Activated naive CD8-positive, alpha-beta T cell treated with anti-CD3 and anti-CD28 coated beads for 36 hours (primary cell): ENCODE measurements around the gene CA5A. TPM values are rescaled to one million over a fixed set of nuclear protein-coding genes. Genes with fewer than 3 reads are reported as not detected.
"Not testable (repeated sequence)": the region's sequence is repeated elsewhere in the genome, so short reads cannot be mapped to it uniquely, and the experiment has no call there.

ENCODE experiments used
- DNase-seq: peaks from one replicate; pipeline ENCODE4 v3.0.0; 2021
- H3K27ac Mint-ChIP-seq: one replicate; pipeline ENCODE4 v1.8.0; 2022; ENCODE audit warnings: mild to moderate bottlenecking, moderate library complexity, mixed read lengths
- H3K27me3 Mint-ChIP-seq: one replicate; pipeline ENCODE4 v1.8.0; 2022; ENCODE audit warnings: mild to moderate bottlenecking, mixed read lengths
- H3K36me3 Mint-ChIP-seq: one replicate; pipeline ENCODE4 v1.8.0; 2021; ENCODE audit warnings: mild to moderate bottlenecking, mixed read lengths
- H3K4me1 Mint-ChIP-seq: one replicate; pipeline ENCODE4 v1.8.0; 2021; ENCODE audit warnings: mixed read lengths
- H3K4me3 Mint-ChIP-seq: one replicate; pipeline ENCODE4 v1.8.0; 2022; ENCODE audit warnings: mild to moderate bottlenecking, moderate library complexity, mixed read lengths
- H3K9me3 Mint-ChIP-seq: one replicate; pipeline ENCODE4 v1.8.0; 2022; ENCODE audit warnings: mixed read lengths
- total RNA-seq, 2 experiments: library from RNA; stranded (reverse); gene quantifications; one replicate each; pipeline ENCODE4 v1.2.3, GENCODE V29; 2021

CA5A gene
- total RNA-seq, 2 experiments from 2014 or later: not detected

GRCh38 chr16:87946596-87947347 is 10.4 kb upstream of the CA5A start:
- no peak overlapping the region for H3K27ac Mint-ChIP-seq

DNA sequence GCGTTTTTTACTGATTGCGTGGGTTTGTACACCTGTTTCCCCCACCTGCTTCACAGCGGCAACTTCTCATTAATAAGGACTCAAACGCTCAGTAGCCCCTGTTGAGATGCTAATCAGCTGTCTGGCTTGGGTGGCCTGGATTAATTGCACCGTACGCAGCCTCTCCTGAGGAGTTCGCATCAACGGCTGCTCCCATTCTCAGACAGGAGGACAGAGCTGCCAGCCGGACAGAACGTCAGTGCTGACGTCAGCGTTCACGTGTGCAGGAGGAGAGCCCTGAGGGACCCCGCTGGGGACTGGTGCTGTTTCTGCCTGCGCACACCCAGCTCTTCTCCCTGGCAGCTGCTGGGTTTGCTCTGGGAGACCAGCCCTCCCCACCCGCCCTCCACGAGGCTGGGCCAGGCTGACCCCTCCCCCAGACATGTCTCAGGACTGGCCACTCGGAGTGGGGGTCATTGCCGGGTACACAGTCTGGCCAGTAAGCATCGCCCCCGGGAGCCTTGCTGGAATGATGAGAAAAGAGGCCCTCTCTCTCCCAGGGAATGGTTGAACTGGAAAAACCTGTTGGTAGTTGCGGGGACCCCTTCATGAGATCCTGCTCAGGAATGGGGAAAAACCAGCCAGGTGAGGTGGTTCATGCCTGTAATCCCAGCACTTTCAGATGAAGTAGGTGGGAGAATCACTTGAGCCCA is 9.2 kb upstream of the CA5A start:
- no peaks in the 10 kb centered on the region for H3K9me3 Mint-ChIP-seq
- peaks cover 19% of the 10 kb centered on the region for H3K4me1 Mint-ChIP-seq
- peak overlapping the region; percentile 59 for H3K4me3 Mint-ChIP-seq
- no peaks in the 10 kb centered on the region for H3K36me3 Mint-ChIP-seq
- peak overlapping the region; percentile 29 for H3K27ac Mint-ChIP-seq
- H3K27me3 Mint-ChIP-seq: peaks cover 3% of the 10 kb centered on the region
- DNase-seq: peak; percentile 48

More at GRCh38 chr16:87946596-87947347, 10.4 kb upstream of the CA5A start:
- DNase-seq: no peak
- peaks cover 21% of the 10 kb centered on the region for H3K4me1 Mint-ChIP-seq
- peaks cover 3% of the 10 kb centered on the region for H3K27me3 Mint-ChIP-seq
- H3K9me3 Mint-ChIP-seq: no peaks in the 10 kb centered on the region
- no peaks in the 10 kb centered on the region for H3K36me3 Mint-ChIP-seq
- no peak overlapping the region for H3K4me3 Mint-ChIP-seq

DNA sequence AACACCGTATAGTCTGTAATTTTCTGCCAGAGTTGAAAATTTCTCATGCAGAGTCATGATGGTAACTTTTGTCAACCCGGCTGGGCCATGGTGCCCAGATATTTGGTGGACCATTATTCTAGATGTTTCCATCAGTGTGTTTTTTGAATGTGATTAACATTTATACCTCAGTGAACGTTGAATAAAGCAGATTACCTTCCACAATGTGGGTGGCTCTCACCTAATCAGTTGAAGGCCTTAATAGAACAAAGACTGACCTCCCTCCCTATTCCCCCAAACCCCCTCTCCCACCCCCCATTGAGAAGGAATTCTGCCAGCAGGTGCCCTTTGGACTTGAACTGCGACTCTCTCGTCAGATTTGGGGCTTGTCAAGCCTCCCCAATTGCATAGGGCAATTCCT is 6.4 kb upstream of the CA5A start:
- H3K9me3 Mint-ChIP-seq: peaks cover 3% of the 10 kb centered on the region
- no peak overlapping the region for H3K27ac Mint-ChIP-seq
- no peak for DNase-seq
- no peak overlapping the region for H3K4me3 Mint-ChIP-seq
- H3K36me3 Mint-ChIP-seq: no peaks in the 10 kb centered on the region
- H3K4me1 Mint-ChIP-seq: peaks cover 10% of the 10 kb centered on the region
- H3K27me3 Mint-ChIP-seq: peaks cover 3% of the 10 kb centered on the region

- H3K27me3 Mint-ChIP-seq: no peaks in the 10 kb centered on the region
- H3K36me3 Mint-ChIP-seq: no peaks in the 10 kb centered on the region
- no peak overlapping the region for H3K4me3 Mint-ChIP-seq
- no peak for DNase-seq
- no peak overlapping the region for H3K27ac Mint-ChIP-seq
- peaks cover 3% of the 10 kb centered on the region for H3K9me3 Mint-ChIP-seq
- H3K4me1 Mint-ChIP-seq: peaks cover under 1% of the 10 kb centered on the region
Observed at GRCh38 chr16:87939562-87940423, 3.5 kb upstream of the CA5A start.

- H3K27ac Mint-ChIP-seq: no peak overlapping the region
- no peaks in the 10 kb centered on the region for H3K36me3 Mint-ChIP-seq
- H3K27me3 Mint-ChIP-seq: no peaks in the 10 kb centered on the region
- peaks cover 3% of the 10 kb centered on the region for H3K9me3 Mint-ChIP-seq
- H3K4me1 Mint-ChIP-seq: no peaks in the 10 kb centered on the region
- H3K4me3 Mint-ChIP-seq: no peak overlapping the region
- no peak for DNase-seq
Observed at GRCh38 chr16:87938412-87938949, 2.2 kb upstream of the CA5A start.

- not testable (repeated sequence) for DNase-seq, H3K4me1 Mint-ChIP-seq, H3K27me3 Mint-ChIP-seq, H3K4me3 Mint-ChIP-seq, H3K27ac Mint-ChIP-seq, H3K9me3 Mint-ChIP-seq, H3K36me3 Mint-ChIP-seq
Observed at GRCh38 chr16:87937231-87937542, 858 bp upstream of the CA5A start.

GRCh38 chr16:87936016-87936374 is 334 bp downstream of the CA5A start:
- not testable (repeated sequence) for H3K4me3 Mint-ChIP-seq, H3K36me3 Mint-ChIP-seq, H3K27ac Mint-ChIP-seq, DNase-seq, H3K4me1 Mint-ChIP-seq, H3K27me3 Mint-ChIP-seq, H3K9me3 Mint-ChIP-seq

- not testable (repeated sequence) for DNase-seq, H3K27me3 Mint-ChIP-seq, H3K27ac Mint-ChIP-seq, H3K36me3 Mint-ChIP-seq, H3K4me1 Mint-ChIP-seq, H3K4me3 Mint-ChIP-seq, H3K9me3 Mint-ChIP-seq
Observed at GRCh38 chr16:87934752-87935425, 1.4 kb downstream of the CA5A start.

DNA sequence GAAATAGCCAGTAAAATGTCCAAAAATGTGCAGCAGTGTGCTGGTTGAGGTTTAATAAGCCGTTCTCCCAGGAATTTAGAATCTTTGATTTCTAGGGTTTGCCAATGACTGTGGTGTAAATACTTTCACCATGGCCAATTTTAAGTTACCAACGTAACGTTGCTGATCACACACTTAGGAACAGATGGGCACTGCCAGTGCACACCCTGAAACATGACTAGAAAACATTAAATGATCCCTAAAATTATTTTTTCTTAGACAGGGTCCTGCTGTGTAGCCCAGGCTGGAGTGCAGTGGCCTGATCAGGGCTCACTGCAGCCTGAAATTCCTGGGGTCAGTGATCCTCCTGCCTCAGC is 3.2 kb downstream of the CA5A start:
- no peak for DNase-seq
- Mint-ChIP-seq H3K27me3 (no peaks in the 10 kb centered on the region), H3K27ac (no peak overlapping the region), H3K4me1 (no peaks in the 10 kb centered on the region), H3K36me3 (no peaks in the 10 kb centered on the region), H3K9me3 (no peaks in the 10 kb centered on the region), H3K4me3 (no peak overlapping the region)

DNA sequence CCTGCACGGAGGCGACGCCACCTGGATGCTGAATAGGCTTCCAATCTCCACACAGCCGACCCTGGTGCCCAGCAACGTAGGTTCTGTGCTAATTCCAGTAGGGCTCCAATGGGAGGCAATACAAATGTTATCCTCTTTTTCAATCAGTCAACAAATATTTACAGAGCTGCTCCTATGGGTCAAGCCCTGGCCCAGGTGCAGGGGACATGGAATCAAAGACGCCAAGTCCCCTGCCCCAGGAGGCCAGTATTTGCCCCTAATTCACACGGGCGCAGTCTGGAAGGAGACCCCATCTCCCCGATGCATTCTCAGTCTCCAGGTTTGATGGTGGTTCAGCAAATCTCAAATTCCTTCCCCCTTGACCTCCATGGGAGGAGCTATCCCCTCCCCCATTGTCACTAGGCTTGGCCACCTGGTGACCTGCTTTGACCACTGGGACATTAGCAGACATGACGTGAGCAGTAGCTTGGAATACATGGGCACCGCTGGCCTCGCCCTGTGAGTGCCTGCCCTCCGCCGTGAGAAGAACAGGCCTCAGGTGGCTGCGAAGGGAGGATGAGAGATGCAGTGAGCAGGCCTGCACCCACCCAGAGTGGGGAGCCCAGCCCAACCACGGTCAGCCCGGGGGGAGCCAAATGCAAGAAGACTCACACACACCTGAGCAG is 3.7 kb downstream of the CA5A start:
- not testable (repeated sequence) for H3K27me3 Mint-ChIP-seq, H3K36me3 Mint-ChIP-seq, H3K27ac Mint-ChIP-seq, H3K4me1 Mint-ChIP-seq, H3K4me3 Mint-ChIP-seq, DNase-seq, H3K9me3 Mint-ChIP-seq

- Mint-ChIP-seq H3K4me3 (no peak overlapping the region), H3K27ac (no peak overlapping the region), H3K9me3 (no peaks in the 10 kb centered on the region), H3K27me3 (no peaks in the 10 kb centered on the region), H3K4me1 (peaks cover 3% of the 10 kb centered on the region), H3K36me3 (no peaks in the 10 kb centered on the region)
- DNase-seq: peak; percentile 31
Observed at GRCh38 chr16:87931504-87931903, 4.8 kb downstream of the CA5A start.

- no peaks in the 10 kb centered on the region for H3K9me3 Mint-ChIP-seq
- DNase-seq: no peak
- no peaks in the 10 kb centered on the region for H3K27me3 Mint-ChIP-seq
- no peak overlapping the region for H3K4me3 Mint-ChIP-seq
- H3K27ac Mint-ChIP-seq: no peak overlapping the region
- H3K36me3 Mint-ChIP-seq: no peaks in the 10 kb centered on the region
- peaks cover 7% of the 10 kb centered on the region for H3K4me1 Mint-ChIP-seq
Observed at GRCh38 chr16:87930456-87930855, 5.9 kb downstream of the CA5A start.

GRCh38 chr16:87929986-87930385 is 6.3 kb downstream of the CA5A start:
- Mint-ChIP-seq H3K36me3 (no peaks in the 10 kb centered on the region), H3K9me3 (no peaks in the 10 kb centered on the region), H3K4me1 (peaks cover 7% of the 10 kb centered on the region)

DNA sequence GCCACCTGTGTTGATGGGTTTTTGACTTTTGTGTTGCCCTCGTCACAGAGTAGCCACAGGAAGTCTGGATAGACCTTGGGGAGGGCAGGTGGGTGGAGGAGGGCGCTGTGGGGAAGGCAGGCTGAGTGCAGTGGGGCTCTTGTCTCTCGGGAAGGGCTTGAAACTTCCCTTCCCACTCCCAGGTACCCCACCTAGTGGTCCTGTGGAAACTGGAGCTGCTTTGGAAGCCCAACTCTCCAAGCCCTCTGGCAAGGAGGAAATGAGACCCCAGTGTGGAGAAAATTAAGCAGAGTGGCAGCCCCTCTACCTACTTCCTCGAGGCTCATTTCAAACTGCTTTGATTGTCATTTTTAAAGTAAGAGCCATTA is 9.2 kb downstream of the CA5A start:
- Mint-ChIP-seq H3K4me1 (peaks cover 7% of the 10 kb centered on the region), H3K36me3 (no peaks in the 10 kb centered on the region), H3K4me3 (no peak overlapping the region), H3K27me3 (no peaks in the 10 kb centered on the region), H3K9me3 (no peaks in the 10 kb centered on the region), H3K27ac (no peak overlapping the region)
- DNase-seq: no peak

More at GRCh38 chr16:87929986-87930385, 6.3 kb downstream of the CA5A start:
- H3K4me3 Mint-ChIP-seq: no peak overlapping the region
- no peak for DNase-seq
- H3K27me3 Mint-ChIP-seq: no peaks in the 10 kb centered on the region
- H3K27ac Mint-ChIP-seq: no peak overlapping the region
